Neural progenitor cell (in vitro differentiated cells): Measurements from ENCODE around the gene CBFA2T2. TPM values are rescaled to one million over a fixed set of nuclear protein-coding genes. Genes with fewer than 3 reads are reported as not detected.

ENCODE experiments used
- DNase-seq: peaks from one replicate; pipeline ENCODE4 v3.0.0-alpha.2; 2016; ENCODE audit warnings: low spot score
- H2AFZ ChIP-seq: fragments of 200-600 bp; sonication (generic); replicated peaks from 2 replicates; pipeline ENCODE4 v1.6.1; 2016; ENCODE audit warnings: antibody characterized with exemption
- H3F3A ChIP-seq: fragments of 200-600 bp; sonication (generic); 2 replicates; pipeline ENCODE4 v1.6.1; 2016; ENCODE audit warnings: antibody characterized with exemption, low read depth
- H3K27ac ChIP-seq: fragments of 200-600 bp; sonication (generic); 2 replicates; pipeline ENCODE4 v1.5.1; 2016; ENCODE audit warnings: mild to moderate bottlenecking
- H3K27me3 ChIP-seq: fragments of 200-600 bp; sonication (generic); 2 replicates; pipeline ENCODE4 v1.6.1; 2016; ENCODE audit warnings: mild to moderate bottlenecking, moderate library complexity
- H3K36me3 ChIP-seq: fragments of 200-600 bp; sonication (generic); 2 replicates; pipeline ENCODE4 v1.5.1; 2016
- H3K4me1 ChIP-seq: fragments of 200-600 bp; sonication (generic); 2 replicates; pipeline ENCODE4 v1.6.1; 2016; ENCODE audit warnings: mixed run types
- H3K4me2 ChIP-seq: fragments of 200-600 bp; sonication (generic); 2 replicates; pipeline ENCODE4 v1.6.1; 2016
- H3K4me3 ChIP-seq: fragments of 200-600 bp; sonication (generic); 2 replicates; pipeline ENCODE4 v1.5.1; 2016
- H3K79me2 ChIP-seq: fragments of 200-600 bp; sonication (generic); 2 replicates; pipeline ENCODE4 v1.6.1; 2016; ENCODE audit warnings: low read depth
- H3K9ac ChIP-seq: fragments of 200-600 bp; sonication (generic); 2 replicates; pipeline ENCODE4 v1.6.1; 2016
- H3K9me3 ChIP-seq: fragments of 200-600 bp; sonication (generic); 2 replicates; pipeline ENCODE4 v1.5.1; 2016; ENCODE audit warnings: low read depth
- H4K20me1 ChIP-seq: fragments of 200-600 bp; sonication (generic); 2 replicates; pipeline ENCODE4 v1.6.1; 2016; ENCODE audit warnings: low read depth
- H3K27ac Mint-ChIP-seq: 3 replicates; pipeline ENCODE4 v1.8.0; 2021; ENCODE audit warnings: mixed read lengths
- H3K27me3 Mint-ChIP-seq: 2 replicates; pipeline ENCODE4 v1.8.0; 2022; ENCODE audit warnings: low read depth, mild to moderate bottlenecking, inconsistent platforms, moderate library complexity, mixed read lengths; ENCODE audit not compliant: insufficient read depth
- H3K36me3 Mint-ChIP-seq: 3 replicates; pipeline ENCODE4 v1.8.0; 2021; ENCODE audit warnings: mixed read lengths
- H3K4me1 Mint-ChIP-seq: 3 replicates; pipeline ENCODE4 v1.8.0; 2021; ENCODE audit warnings: mixed read lengths
- H3K4me3 Mint-ChIP-seq: 3 replicates; pipeline ENCODE4 v1.8.0; 2021; ENCODE audit warnings: mild to moderate bottlenecking, moderate library complexity, mixed read lengths
- H3K9me3 Mint-ChIP-seq: 3 replicates; pipeline ENCODE4 v1.8.0; 2020; ENCODE audit warnings: mixed read lengths
- CTCF ChIP-seq: fragments of 200-600 bp; sonication (generic); IDR thresholded peaks from 2 replicates; pipeline ENCODE4 v1.5.1; 2017; ENCODE audit warnings: antibody characterized with exemption, mild to moderate bottlenecking
- EZH2 ChIP-seq: fragments of 200-600 bp; sonication (generic); IDR thresholded peaks from 2 replicates; pipeline ENCODE4 v1.6.1; 2017; ENCODE audit warnings: antibody characterized with exemption, mild to moderate bottlenecking, moderate library complexity
- EZH2phosphoT487 ChIP-seq: fragments of 200-600 bp; sonication (generic); IDR thresholded peaks from 2 replicates; pipeline ENCODE4 v1.6.1; 2017; ENCODE audit warnings: antibody characterized with exemption
- total RNA-seq: library from RNA; depleted of rRNA; stranded (reverse); fragments of >200 nt; gene quantifications from 2 replicates; pipeline ENCODE4 v1.2.3, GENCODE V29; 2015; ENCODE audit warnings: low replicate concordance

CBFA2T2 gene
- total RNA-seq, 1 donor from 2014 or later, result 11.9 TPM

- TF ChIP-seq EZH2phosphoT487 (no peak), CTCF (no peak), EZH2 (no peak)
- H3K4me2 ChIP-seq, result no peak overlapping the region
- H2AFZ ChIP-seq, result no peak overlapping the region
- no peak overlapping the region for H3K4me3 Mint-ChIP-seq
- no peaks in the 10 kb centered on the region for H3K4me1 ChIP-seq
- no peak for DNase-seq
- H3F3A ChIP-seq, result no peaks in the 10 kb centered on the region
- peaks cover 2% of the 10 kb centered on the region for H3K27me3 Mint-ChIP-seq
- H3K36me3 ChIP-seq, result no peaks in the 10 kb centered on the region
- peaks cover 3% of the 10 kb centered on the region for H3K4me1 Mint-ChIP-seq
- H3K36me3 Mint-ChIP-seq, result peaks cover 11% of the 10 kb centered on the region
- no peak overlapping the region for H3K4me3 ChIP-seq
- H3K9me3 Mint-ChIP-seq, result peaks cover 12% of the 10 kb centered on the region
- H3K9ac ChIP-seq, result no peak overlapping the region
- peaks cover 7% of the 10 kb centered on the region for H3K79me2 ChIP-seq
- no peaks in the 10 kb centered on the region for H3K9me3 ChIP-seq
- H3K27ac ChIP-seq, result no peak overlapping the region
- H3K27me3 ChIP-seq, result no peaks in the 10 kb centered on the region
- no peak overlapping the region for H3K27ac Mint-ChIP-seq
- H4K20me1 ChIP-seq, result no peaks in the 10 kb centered on the region
Observed at GRCh38 chr20:33540427-33540826, 50.5 kb downstream of the CBFA2T2 start.

DNA sequence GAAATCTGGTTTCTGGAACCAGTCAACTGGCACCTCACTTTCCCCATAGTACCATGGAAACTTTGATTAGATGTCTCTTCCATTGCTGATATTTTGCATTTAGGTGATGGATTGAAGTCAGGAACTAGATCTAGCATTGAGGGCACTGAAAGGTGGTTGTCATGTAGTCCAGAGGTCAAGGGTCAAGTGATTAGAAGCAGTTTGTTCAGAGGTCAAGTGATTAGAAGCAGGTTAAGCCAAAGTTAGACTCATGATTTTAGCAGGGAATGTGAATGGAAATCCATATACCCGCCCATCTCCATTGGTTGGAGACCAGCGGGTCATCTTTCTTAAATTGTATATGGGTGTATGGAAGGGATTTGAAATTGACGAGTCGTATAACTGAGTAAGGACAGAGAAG, 51.2 kb downstream of the CBFA2T2 start:
- H3K4me3 ChIP-seq, result no peak overlapping the region
- Mint-ChIP-seq H3K27ac (no peak overlapping the region), H3K9me3 (peaks cover 12% of the 10 kb centered on the region), H3K36me3 (peaks cover 11% of the 10 kb centered on the region), H3K4me3 (no peak overlapping the region), H3K27me3 (peaks cover 2% of the 10 kb centered on the region), H3K4me1 (peaks cover 3% of the 10 kb centered on the region)
- no peak overlapping the region for H3K4me2 ChIP-seq
- no peaks in the 10 kb centered on the region for H3K27me3 ChIP-seq
- H3K9me3 ChIP-seq, result no peaks in the 10 kb centered on the region
- peaks cover 7% of the 10 kb centered on the region for H3K79me2 ChIP-seq
- DNase-seq, result peak; percentile 9
- H4K20me1 ChIP-seq, result no peaks in the 10 kb centered on the region
- no peak overlapping the region for H2AFZ ChIP-seq
- H3K36me3 ChIP-seq, result no peaks in the 10 kb centered on the region
- no peak overlapping the region for H3K9ac ChIP-seq
- no peak overlapping the region for H3K27ac ChIP-seq
- H3F3A ChIP-seq, result no peaks in the 10 kb centered on the region
- H3K4me1 ChIP-seq, result no peaks in the 10 kb centered on the region
- TF ChIP-seq EZH2 (no peak), CTCF (no peak), EZH2phosphoT487 (no peak)

DNA sequence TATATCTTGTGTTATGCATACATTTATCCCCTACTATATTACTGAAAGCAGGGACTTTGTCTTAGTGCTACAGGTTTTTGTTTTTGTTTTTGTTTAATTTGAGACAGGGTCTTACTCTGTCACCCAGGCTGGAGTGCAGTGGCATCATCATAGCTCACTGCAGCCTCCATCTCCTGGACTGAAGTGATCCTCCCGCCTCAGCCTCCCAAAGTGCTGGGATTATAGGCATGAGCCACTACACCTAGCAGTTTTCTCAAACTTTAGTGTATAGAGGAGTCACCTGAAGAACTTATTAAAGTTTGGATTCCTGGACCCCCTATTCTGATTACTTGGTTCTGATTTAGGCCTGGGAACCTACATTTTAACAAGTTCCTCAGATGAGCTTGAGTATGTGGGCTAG, 51.9 kb downstream of the CBFA2T2 start:
- Histone ChIP-seq H2AFZ (no peak overlapping the region), H3K9ac (no peak overlapping the region), H3K4me1 (no peaks in the 10 kb centered on the region), H3K79me2 (peaks cover 7% of the 10 kb centered on the region), H3K36me3 (no peaks in the 10 kb centered on the region), H3K4me2 (no peak overlapping the region), H3K9me3 (no peaks in the 10 kb centered on the region), H3K27ac (no peak overlapping the region), H3F3A (no peaks in the 10 kb centered on the region), H3K27me3 (no peaks in the 10 kb centered on the region), H4K20me1 (no peaks in the 10 kb centered on the region), H3K4me3 (no peak overlapping the region)
- H3K36me3 Mint-ChIP-seq, result peaks cover 11% of the 10 kb centered on the region
- H3K27me3 Mint-ChIP-seq, result peaks cover 2% of the 10 kb centered on the region
- H3K27ac Mint-ChIP-seq, result no peak overlapping the region
- peaks cover 3% of the 10 kb centered on the region for H3K4me1 Mint-ChIP-seq
- no peak overlapping the region for H3K4me3 Mint-ChIP-seq
- TF ChIP-seq CTCF, result no peak
- no peak for TF ChIP-seq EZH2
- TF ChIP-seq EZH2phosphoT487, result no peak
- DNase-seq, result no peak
- H3K9me3 Mint-ChIP-seq, result peaks cover 11% of the 10 kb centered on the region
